A673 (cell line): ENCODE data around the gene NRXN3. TPM values are rescaled to one million over a fixed set of nuclear protein-coding genes. Genes with fewer than 3 reads are reported as not detected.

Experiments
- BruUV-seq: library from RNA; stranded (reverse); fragments of 400-500 nt; replicated peaks from 2 replicates; lab custom pipeline; 2021; lab: Mats Ljungman, UMichigan
- CTCF ChIA-PET: fragments of 300-600 bp; sonication (Branson Sonifier 250); formaldehyde crosslinking; loops from one replicate; lab custom pipeline; 2022; ENCODE audit warnings: antibody characterized with exemption; lab: Charles Lee
- POLR2A ChIA-PET: fragments of 300-600 bp; sonication (Branson Sonifier 250); formaldehyde crosslinking; loops from one replicate; lab custom pipeline; 2022; ENCODE audit warnings: antibody characterized with exemption; ENCODE audit not compliant: low non-redundant PET; lab: Charles Lee
- DNase-seq: peaks from one replicate; pipeline ENCODE4 v3.0.0-alpha.2; 2015; ENCODE audit warnings: low spot score
- H3K27ac ChIP-seq: fragments of 200-600 bp; sonication (generic); 2 replicates; pipeline ENCODE4 v1.5.1; 2016; ENCODE audit warnings: mixed run types, low read depth, mild to moderate bottlenecking, mixed read lengths, antibody characterized with exemption, low read length; ENCODE audit not compliant: poor library complexity, severe bottlenecking
- H3K27me3 ChIP-seq: fragments of 200-600 bp; sonication (generic); replicated peaks from 2 replicates; pipeline ENCODE4 v1.6.1; 2017; ENCODE audit warnings: mixed run types, low read depth, mild to moderate bottlenecking, mixed read lengths, antibody characterized with exemption, low read length; ENCODE audit not compliant: insufficient read depth, poor library complexity
- H3K36me3 ChIP-seq: fragments of 200-600 bp; sonication (generic); 2 replicates; pipeline ENCODE4 v1.6.1; 2016; ENCODE audit warnings: mixed run types, mild to moderate bottlenecking, mixed read lengths, antibody characterized with exemption, low read length; ENCODE audit not compliant: insufficient read depth, poor library complexity, severe bottlenecking
- H3K4me1 ChIP-seq: fragments of 200-600 bp; sonication (generic); 2 replicates; pipeline ENCODE4 v1.6.1; 2017; ENCODE audit warnings: mixed run types, mild to moderate bottlenecking, mixed read lengths, antibody characterized with exemption, low read length; ENCODE audit not compliant: insufficient read depth, poor library complexity, severe bottlenecking
- H3K4me3 ChIP-seq: fragments of 200-600 bp; sonication (generic); 2 replicates; pipeline ENCODE4 v1.5.1; 2016; ENCODE audit warnings: low read depth, mixed run types, mild to moderate bottlenecking, mixed read lengths, low read length; ENCODE audit not compliant: poor library complexity, severe bottlenecking
- H3K9me3 ChIP-seq: fragments of 200-600 bp; sonication (generic); 2 replicates; pipeline ENCODE4 v1.6.1; 2016; ENCODE audit warnings: mixed run types, low read depth, mild to moderate bottlenecking, mixed read lengths, antibody characterized with exemption, low read length; ENCODE audit not compliant: poor library complexity, severe bottlenecking
- CTCF ChIP-seq: fragments of 300-800, 200-600 bp; sonication (generic); conservative IDR thresholded peaks from 2 replicates; pipeline ENCODE4 v1.5.1; 2017; ENCODE audit warnings: low read depth, mild to moderate bottlenecking, antibody characterized with exemption, low read length, moderate library complexity, mixed read lengths
- EZH2 ChIP-seq: fragments of 200-600 bp; sonication (generic); IDR thresholded peaks from 2 replicates; pipeline ENCODE4 v1.6.1; 2017; ENCODE audit warnings: borderline replicate concordance, low read depth, mild to moderate bottlenecking, mixed read lengths, antibody characterized with exemption, low read length; ENCODE audit not compliant: poor library complexity, severe bottlenecking
- intact Hi-C: fragments of 100-400 bp; cut with micrococcal nuclease; formaldehyde crosslinking; loops from one replicate; pipeline ENCODE4 v1.10.0; 2022; ENCODE audit not compliant: unreplicated experiment
- total RNA-seq: library from RNA; stranded (reverse); gene quantifications from 2 replicates; pipeline ENCODE4 v1.2.3, GENCODE V29; 2021

The NRXN3 gene
- total RNA-seq, 1 experiment from 2014 or later, result 0.21 TPM

GRCh38 chr14:78240567-78240966, 70.4 kb downstream of the NRXN3 start:
- CTCF ChIA-PET, result no interaction called here
- DNase-seq, result no peak
- BruUV-seq, result no TSS peak
- Histone ChIP-seq H3K4me1 (no peaks in the 10 kb centered on the region), H3K27me3 (peaks cover 22% of the 10 kb centered on the region), H3K9me3 (no peaks in the 10 kb centered on the region), H3K27ac (no peak overlapping the region), H3K36me3 (no peaks in the 10 kb centered on the region), H3K4me3 (no peak overlapping the region)
- intact Hi-C loops, result no loop called here
- POLR2A ChIA-PET, result no interaction called here
- TF ChIP-seq CTCF, result no peak
- TF ChIP-seq EZH2, result no peak

GRCh38 chr14:78242086-78242485, 71.9 kb downstream of the NRXN3 start:
- no peak for DNase-seq
- H3K27me3 ChIP-seq, result peaks cover 18% of the 10 kb centered on the region
- H3K4me3 ChIP-seq, result no peak overlapping the region
- no TSS peak for BruUV-seq
- POLR2A ChIA-PET, result no interaction called here
- H3K27ac ChIP-seq, result no peak overlapping the region
- H3K4me1 ChIP-seq, result no peaks in the 10 kb centered on the region
- CTCF ChIA-PET, result no interaction called here
- intact Hi-C loops, result no loop called here
- no peaks in the 10 kb centered on the region for H3K9me3 ChIP-seq
- no peaks in the 10 kb centered on the region for H3K36me3 ChIP-seq
- TF ChIP-seq EZH2, result no peak
- no peak for TF ChIP-seq CTCF

GRCh38 chr14:78243187-78243586, 73.0 kb downstream of the NRXN3 start:
- intact Hi-C loops, result no loop called here
- POLR2A ChIA-PET, result no interaction called here
- BruUV-seq, result no TSS peak
- Histone ChIP-seq H3K27ac (no peak overlapping the region), H3K9me3 (no peaks in the 10 kb centered on the region), H3K4me1 (no peaks in the 10 kb centered on the region), H3K27me3 (peaks cover 8% of the 10 kb centered on the region), H3K4me3 (no peak overlapping the region), H3K36me3 (no peaks in the 10 kb centered on the region)
- CTCF ChIA-PET, result no interaction called here
- no peak for DNase-seq
- TF ChIP-seq EZH2 (no peak), CTCF (no peak)
